ENCODE data around the gene LRP3.
A peak's percentile ranks its signal among the peaks of the same experiment; 100 is the strongest.
"Not testable (repeated sequence)": the region's sequence is repeated elsewhere in the genome, so short reads cannot be mapped to it uniquely, and the experiment has no call there.

LRP3 gene

DNA sequence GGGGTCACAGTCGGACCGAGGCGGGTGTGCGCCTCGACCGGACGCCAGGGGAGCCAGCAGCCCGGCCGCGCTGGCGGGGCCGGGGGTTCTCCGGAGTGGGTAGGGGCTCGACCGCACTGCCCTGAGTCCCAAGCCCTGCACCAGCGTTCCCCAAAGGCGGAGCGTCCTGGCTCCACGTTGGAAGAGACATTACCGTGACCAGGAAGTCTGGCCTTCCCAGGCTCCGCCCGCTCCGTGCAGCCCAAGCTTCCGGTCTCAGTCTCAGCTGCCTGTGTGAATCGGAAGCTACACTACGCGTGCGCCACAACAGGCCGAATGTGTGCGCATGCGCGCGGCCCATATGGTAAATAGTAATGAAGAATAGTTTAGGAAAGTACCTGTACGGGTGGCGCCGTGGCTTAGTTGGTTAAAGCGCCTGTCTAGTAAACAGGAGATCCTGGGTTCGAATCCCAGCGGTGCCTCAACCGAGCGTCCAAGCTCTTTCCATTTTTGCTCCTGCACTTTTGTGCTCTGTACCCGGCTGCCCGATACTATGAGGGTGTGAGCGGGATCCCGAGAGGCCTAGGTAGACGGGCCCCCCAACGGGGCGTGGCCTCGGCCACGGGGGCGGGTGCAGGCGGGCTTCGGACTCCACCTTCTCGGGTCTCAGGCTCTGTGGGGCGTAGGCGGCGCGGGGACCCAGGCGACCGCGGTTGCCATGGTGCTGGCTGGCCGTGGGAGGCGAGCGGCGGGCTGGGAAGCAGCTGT is 17.3 kb upstream of the LRP3 start:
- DNase-seq: peak; percentile 98

- DNase-seq: peak; percentile 75
These were observed 16.6 kb upstream of the LRP3 start for GRCh38 chr19:33177417-33177979.

- no peak for DNase-seq
These were observed 7.5 kb upstream of the LRP3 start for GRCh38 chr19:33186431-33187182.

DNA sequence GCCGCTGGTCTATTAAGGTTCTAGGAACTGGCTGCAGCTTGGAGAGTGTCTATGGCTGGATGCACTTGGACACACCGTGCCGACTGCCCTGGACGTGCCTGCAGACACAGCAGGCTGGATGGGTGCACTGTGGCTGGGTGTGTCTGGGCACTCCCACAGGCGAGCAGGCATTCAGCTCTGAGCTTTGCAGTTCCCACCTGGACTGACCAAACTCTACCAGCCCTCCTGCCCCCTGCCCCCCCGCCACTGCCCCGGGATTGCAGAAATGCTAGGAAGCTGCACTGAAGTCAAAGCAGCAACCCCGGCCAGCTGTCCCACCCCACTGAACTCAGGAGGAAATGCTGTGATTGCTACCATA is 7.0 kb upstream of the LRP3 start:
- no peak for DNase-seq

DNA sequence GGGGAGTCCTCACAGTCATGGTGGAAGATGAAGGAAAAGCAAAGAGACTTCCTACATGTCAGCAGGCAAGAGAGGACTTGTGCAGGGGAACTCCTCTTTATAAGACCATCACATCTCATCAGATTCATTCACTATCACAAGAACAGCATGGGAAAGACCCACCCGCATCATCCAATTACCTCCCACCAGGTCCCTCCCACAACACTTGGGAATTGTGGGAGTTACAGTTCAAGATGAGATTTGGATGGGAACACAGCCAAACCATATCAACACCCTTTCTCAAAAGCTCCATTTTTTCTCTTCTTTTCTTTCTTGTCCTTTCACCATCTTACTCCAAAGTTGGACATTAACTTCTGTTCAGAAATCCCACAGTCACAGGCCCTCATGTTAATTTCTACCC is 4.7 kb upstream of the LRP3 start:
- no peak for DNase-seq

GRCh38 chr19:33191092-33191491 is 3.0 kb upstream of the LRP3 start:
- not testable (repeated sequence) for DNase-seq

- DNase-seq: no peak
These were observed 2.6 kb upstream of the LRP3 start for GRCh38 chr19:33191501-33191900.

- no peak for DNase-seq
These were observed 2.1 kb upstream of the LRP3 start for GRCh38 chr19:33192010-33192409.

GRCh38 chr19:33193269-33193864 is 763 bp upstream of the LRP3 start:
- DNase-seq: no peak

DNA sequence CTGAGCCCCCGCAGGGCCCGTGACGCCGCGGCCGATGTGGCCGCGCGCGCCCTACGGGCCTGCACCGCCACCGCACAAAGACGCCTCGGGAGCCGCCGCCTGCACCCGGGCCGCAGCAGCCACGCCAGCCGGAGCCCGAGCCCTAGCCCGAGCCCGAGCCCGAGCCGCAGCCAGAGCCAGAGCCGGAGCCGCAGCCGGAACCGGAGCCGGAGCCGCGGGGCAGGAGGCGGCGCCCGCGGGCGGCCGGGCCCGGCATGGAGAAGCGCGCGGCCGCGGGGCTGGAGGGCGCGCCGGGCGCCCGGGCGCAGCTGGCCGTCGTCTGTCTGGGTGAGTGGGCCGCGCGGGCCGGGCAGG is 379 bp downstream of the LRP3 start:
- DNase-seq: no peak

- DNase-seq: no peak
These were observed 935 bp downstream of the LRP3 start for GRCh38 chr19:33194886-33195644.

- no peak for DNase-seq
These were observed 1.7 kb downstream of the LRP3 start for GRCh38 chr19:33195645-33196347.

GRCh38 chr19:33196446-33197193 is 2.5 kb downstream of the LRP3 start:
- no peak for DNase-seq

DNA sequence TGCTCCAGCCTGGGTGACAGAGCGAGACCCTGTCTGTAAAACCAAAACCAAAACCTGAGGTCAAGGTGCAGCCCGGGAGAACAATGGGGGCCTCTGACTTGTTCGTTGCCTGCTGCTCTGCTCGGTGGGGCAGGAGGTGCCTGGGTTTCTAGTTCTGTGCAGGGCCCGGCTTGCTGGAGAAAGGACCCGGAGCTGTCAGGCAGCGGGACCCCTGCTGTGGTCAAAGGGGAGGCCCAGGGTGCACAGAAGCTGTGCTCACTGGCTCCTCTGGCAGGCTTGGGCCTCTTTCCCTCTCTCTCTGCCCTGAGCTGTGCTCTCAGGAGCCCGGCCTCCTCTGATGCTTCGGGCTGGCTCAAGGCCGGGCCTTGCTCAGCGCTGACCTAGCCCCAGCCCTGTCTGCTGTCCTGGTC is 3.5 kb downstream of the LRP3 start:
- DNase-seq: no peak

DNA sequence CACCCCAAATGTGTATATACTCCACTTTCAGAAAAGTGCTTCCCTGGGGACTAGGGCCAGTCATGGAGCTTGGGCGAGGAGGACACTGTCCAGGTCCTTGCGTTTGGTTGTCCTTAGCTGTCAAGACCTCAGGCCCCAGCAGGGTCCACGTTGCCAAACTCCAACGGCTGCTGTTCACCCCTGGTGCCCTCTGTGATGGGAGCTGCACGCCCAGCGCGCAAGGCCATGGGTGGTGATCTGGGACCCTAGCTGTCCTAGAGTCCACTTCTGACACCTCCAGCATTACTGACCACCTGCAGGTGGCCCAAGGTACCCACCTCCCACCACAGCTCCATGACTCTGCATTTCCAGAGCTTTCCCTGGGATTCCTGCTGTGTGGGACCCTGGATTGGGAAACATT is 4.0 kb downstream of the LRP3 start:
- DNase-seq: no peak

DNA sequence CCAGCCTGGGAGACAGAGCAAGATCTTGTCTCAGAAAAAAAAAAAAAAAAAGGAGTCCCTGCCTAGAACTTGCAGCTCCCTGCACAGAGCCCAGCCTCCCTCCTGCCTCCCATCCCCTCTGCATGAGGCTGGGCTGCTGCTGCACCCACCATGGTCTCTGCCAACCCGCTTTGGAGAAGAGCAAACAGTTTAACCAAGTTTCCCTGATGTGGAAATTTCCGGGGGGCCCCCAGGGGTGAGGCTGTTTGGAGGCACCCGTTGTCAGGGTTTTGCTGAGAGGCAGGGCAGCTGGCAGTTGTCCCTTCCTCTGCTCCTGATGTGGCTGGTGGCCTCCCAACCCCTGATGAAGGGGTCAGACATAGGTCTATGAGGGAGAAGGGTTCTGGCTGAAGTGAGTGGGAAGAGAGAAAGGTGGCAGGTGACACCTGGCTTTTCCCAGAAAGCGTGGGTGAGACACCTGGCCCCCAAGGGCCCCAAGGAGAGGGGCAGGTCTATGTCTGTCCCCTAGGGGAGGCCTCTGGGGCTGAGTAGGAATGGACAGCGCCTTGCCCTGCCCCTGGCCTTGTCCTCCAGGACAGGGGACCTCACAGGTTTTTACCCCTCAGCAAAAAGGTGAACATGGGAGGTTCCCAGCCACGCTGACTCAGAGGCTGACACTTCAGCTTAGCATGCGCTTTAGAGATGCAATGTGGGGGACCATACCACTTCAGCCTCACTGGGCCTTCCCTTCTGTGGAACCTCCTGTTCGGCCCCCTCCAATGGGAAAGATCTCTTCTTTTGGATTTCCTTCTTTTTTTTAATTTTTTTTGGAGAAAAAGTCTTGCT is 5.5 kb downstream of the LRP3 start:
- no peak for DNase-seq

GRCh38 chr19:33201473-33201872 is 7.3 kb downstream of the LRP3 start:
- DNase-seq: no peak

DNA sequence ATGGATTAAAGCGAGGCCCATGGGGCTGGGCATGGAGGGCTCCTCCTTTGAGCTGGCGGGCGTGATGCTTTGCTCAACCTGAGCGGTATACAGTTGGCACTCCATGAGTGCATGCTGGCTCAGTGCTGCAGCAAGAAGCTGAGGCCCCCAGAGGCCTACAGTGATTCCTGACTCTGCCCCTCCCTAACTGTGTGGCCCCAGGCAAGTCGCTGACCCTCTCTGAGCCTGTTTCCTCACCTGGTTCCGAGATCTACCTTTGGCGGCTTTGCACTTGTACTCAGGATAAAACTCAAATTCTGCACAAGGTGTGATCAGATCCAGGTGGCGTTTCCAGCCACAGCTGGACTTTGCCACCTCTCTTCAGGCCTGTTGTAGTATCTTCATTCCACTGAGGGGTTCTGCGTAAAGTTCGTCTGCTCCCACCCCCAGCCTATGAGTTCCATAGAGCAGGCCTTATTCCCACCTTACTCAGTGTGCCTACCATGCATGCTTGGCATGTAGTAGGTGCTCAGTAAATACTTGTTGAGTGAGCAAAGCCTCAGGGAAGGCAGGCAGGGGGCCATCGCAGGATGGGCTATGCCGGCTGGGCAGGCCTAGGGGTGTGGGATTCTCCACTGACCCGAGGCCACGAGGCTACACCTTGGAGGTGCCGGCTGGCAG is 7.9 kb downstream of the LRP3 start:
- no peak for DNase-seq

GRCh38 chr19:33202546-33203507 is 8.7 kb downstream of the LRP3 start:
- DNase-seq: no peak

All from activated CD4-positive, alpha-beta T cell treated with anti-CD3 and anti-CD28 coated beads for 48 hours (primary cell).